SK-N-SH (cell line): Measurements from ENCODE around the gene NNAT. TPM values are rescaled to one million over a fixed set of nuclear protein-coding genes. Genes with fewer than 3 reads are reported as not detected.

Experiments
- CTCF ChIA-PET: fragments of 300-600, 350-600 bp; formaldehyde crosslinking; extraction: SDS; loops from one replicate; lab custom pipeline; 2021; lab: Yijun Ruan, JAX
- POLR2A ChIA-PET: fragments of 350-600 bp; sonication (Branson Sonifier 250); formaldehyde crosslinking; extraction: SDS; loops from one replicate; lab custom pipeline; 2020; ENCODE audit warnings: antibody characterized with exemption, inconsistent platforms; lab: Yijun Ruan, JAX
- DNase-seq: peaks from one replicate; pipeline ENCODE4 v3.0.0; 2012
- H2AFZ ChIP-seq: fragments of 200-600 bp; sonication (generic); 2 replicates; pipeline ENCODE4 v1.8.1; 2016; ENCODE audit warnings: antibody characterized with exemption, mild to moderate bottlenecking, low read depth
- H3F3A ChIP-seq: fragments of 200-600 bp; sonication (generic); replicated peaks from 2 replicates; pipeline ENCODE3; 2016; ENCODE audit warnings: antibody characterized with exemption, mild to moderate bottlenecking; ENCODE audit not compliant: insufficient read depth
- H3K27ac ChIP-seq, 2 experiments: fragments of 200-500 bp in 1 of 2; fragments of 200-600 bp in 1 of 2; sonication (Bioruptor generic) in 1 of 2; sonication (generic), shearing (Covaris generic) in 1 of 2; 2 replicates each; pipeline versions ENCODE4 v1.5.1 to v1.6.1; 2014 to 2016; ENCODE audit warnings: low read depth in 2 of 2, inconsistent platforms in 1 of 2, low read length in 1 of 2, mild to moderate bottlenecking in 1 of 2, mixed read lengths in 1 of 2
- H3K27me3 ChIP-seq: fragments of 200-600 bp; sonication (generic), shearing (Covaris generic); 2 replicates; pipeline ENCODE4 v1.6.1; 2016; ENCODE audit warnings: mixed run types; ENCODE audit not compliant: insufficient read depth
- H3K36me3 ChIP-seq, 2 experiments: fragments of 200-500 bp in 1 of 2; fragments of 200-600 bp in 1 of 2; sonication (Bioruptor generic) in 1 of 2; sonication (generic) in 1 of 2; replicated peaks in 1 of 2; 2 replicates each; pipeline versions ENCODE3 to v1.5.1; 2014 to 2016; ENCODE audit warnings: low read length in 1 of 2, mild to moderate bottlenecking in 1 of 2; ENCODE audit not compliant: insufficient read depth in 2 of 2, control insufficient read depth in 1 of 2
- H3K4me1 ChIP-seq, 2 experiments: fragments of 200-500 bp in 1 of 2; fragments of 200-600 bp in 1 of 2; sonication (Bioruptor generic) in 1 of 2; sonication (generic), shearing (Covaris generic) in 1 of 2; 2 replicates each; pipeline versions ENCODE4 v1.5.1 to v1.6.1; 2014 to 2016; ENCODE audit warnings: low read depth in 1 of 2, low read length in 1 of 2, mixed run types in 1 of 2; ENCODE audit not compliant: insufficient read depth in 2 of 2, control insufficient read depth in 1 of 2
- H3K4me2 ChIP-seq: fragments of 200-600 bp; sonication (generic), shearing (Covaris generic); 2 replicates; pipeline ENCODE4 v1.6.1; 2017; ENCODE audit warnings: mixed run types
- H3K4me3 ChIP-seq, 2 experiments: fragments of 200-500 bp in 1 of 2; fragments of 200-600 bp in 1 of 2; sonication (Bioruptor generic) in 1 of 2; sonication (generic), shearing (Covaris generic) in 1 of 2; 2 replicates each; pipeline versions ENCODE4 v1.5.1 to v1.8.1; 2014 to 2016; ENCODE audit warnings: low read depth in 2 of 2, inconsistent platforms in 1 of 2, low read length in 1 of 2, mild to moderate bottlenecking in 1 of 2, mixed read lengths in 1 of 2, moderate library complexity in 1 of 2
- H3K79me2 ChIP-seq: fragments of 200-600 bp; sonication (generic); 2 replicates; pipeline ENCODE4 v1.8.1; 2017; ENCODE audit warnings: mild to moderate bottlenecking; ENCODE audit not compliant: insufficient read depth
- H3K9ac ChIP-seq: fragments of 200-600 bp; sonication (generic); 2 replicates; pipeline ENCODE4 v1.6.1; 2017; ENCODE audit warnings: mixed run types
- H3K9me2 ChIP-seq: fragments of 200-600 bp; sonication (generic); 2 replicates; pipeline ENCODE4 v1.6.1; 2017; ENCODE audit warnings: mixed run types
- H3K9me3 ChIP-seq: fragments of 200-600 bp; sonication (generic); 2 replicates; pipeline ENCODE4 v1.6.1; 2017; ENCODE audit warnings: mixed run types, mild to moderate bottlenecking, moderate library complexity
- H4K20me1 ChIP-seq: fragments of 200-600 bp; sonication (generic); 2 replicates; pipeline ENCODE4 v1.6.1; 2017; ENCODE audit warnings: mild to moderate bottlenecking, mixed run types; ENCODE audit not compliant: insufficient read depth
- CHD2 ChIP-seq: fragments of 150-350 bp; IDR thresholded peaks from 2 replicates; pipeline ENCODE4 v1.6.1; 2018; ENCODE audit warnings: low read length; ENCODE audit not compliant: partially characterized antibody
- ELF1 ChIP-seq: IDR thresholded peaks from 2 replicates; pipeline ENCODE4 v1.4.0; 2012
- EP300 ChIP-seq, 2 experiments: IDR thresholded peaks; 2 replicates each; pipeline versions ENCODE4 v1.4.0 to v1.6.1; 2012; ENCODE audit warnings: borderline replicate concordance in 1 of 2, low read depth in 1 of 2, low read length in 1 of 2
- EZH2phosphoT487 ChIP-seq: fragments of 200-600 bp; sonication (generic); IDR thresholded peaks from 2 replicates; pipeline ENCODE4 v1.6.1; 2017; ENCODE audit warnings: low read depth, mixed run types, mild to moderate bottlenecking, antibody characterized with exemption, moderate library complexity, borderline replicate concordance
- FOSL2 ChIP-seq: IDR thresholded peaks from 2 replicates; pipeline ENCODE4 v1.4.0; 2012; ENCODE audit warnings: low read depth, mild to moderate bottlenecking, moderate library complexity, borderline replicate concordance
- FOXJ3 ChIP-seq: sonication (generic); formaldehyde crosslinking; IDR thresholded peaks from 2 replicates; pipeline ENCODE4 v1.5.1; 2020; ENCODE audit warnings: mild to moderate bottlenecking, missing genetic modification reagents
- GATA2 ChIP-seq: sonication (generic); formaldehyde crosslinking; IDR thresholded peaks from 2 replicates; pipeline ENCODE4 v1.5.0; 2020; ENCODE audit warnings: mild to moderate bottlenecking, missing genetic modification reagents
- JUND ChIP-seq: IDR thresholded peaks from 2 replicates; pipeline ENCODE4 v1.4.0; 2012
- MEF2A ChIP-seq: IDR thresholded peaks from 2 replicates; pipeline ENCODE4 v1.4.0; 2012; ENCODE audit warnings: low read depth, borderline replicate concordance
- NRF1 ChIP-seq: IDR thresholded peaks from 2 replicates; pipeline ENCODE4 v1.6.1; 2012; ENCODE audit warnings: low read depth, mild to moderate bottlenecking, low read length
- POLR2AphosphoS5 ChIP-seq: IDR thresholded peaks from 2 replicates; pipeline ENCODE4 v1.6.1; 2012; ENCODE audit warnings: low read depth, low read length
- RAD21 ChIP-seq: IDR thresholded peaks from 2 replicates; pipeline ENCODE4 v1.6.1; 2012; ENCODE audit warnings: mild to moderate bottlenecking, low read length
- RFX5 ChIP-seq: IDR thresholded peaks from 2 replicates; pipeline ENCODE4 v1.6.1; 2012; ENCODE audit warnings: mild to moderate bottlenecking, improper control_type of control experiment, low read length
- RXRA ChIP-seq: IDR thresholded peaks from 2 replicates; pipeline ENCODE4 v1.4.0; 2012; ENCODE audit warnings: low read depth, mild to moderate bottlenecking, borderline replicate concordance
- SIN3A ChIP-seq: IDR thresholded peaks from 2 replicates; pipeline ENCODE4 v1.6.1; 2012; ENCODE audit warnings: low read depth, mild to moderate bottlenecking, low read length, moderate library complexity, borderline replicate concordance
- SMC3 ChIP-seq: IDR thresholded peaks from 2 replicates; pipeline ENCODE4 v1.6.1; 2012; ENCODE audit warnings: low read depth, low read length, improper control_type of control experiment
- TAF1 ChIP-seq: IDR thresholded peaks from 2 replicates; pipeline ENCODE4 v1.6.1; 2012; ENCODE audit warnings: low read depth, mild to moderate bottlenecking, low read length, moderate library complexity, borderline replicate concordance
- YY1 ChIP-seq: IDR thresholded peaks from 2 replicates; pipeline ENCODE4 v1.4.0; 2012; ENCODE audit warnings: low read depth, mild to moderate bottlenecking
- WGBS: methylation state at CpG from one replicate; pipeline ENCODE4 v1.1.6; 2017; ENCODE audit warnings: low lambda C conversion rate; 5-methylcytosine and 5-hydroxymethylcytosine counted together
- polyA plus RNA-seq, 3 experiments: library from polyadenylated mRNA; depleted of rRNA; stranded (reverse); fragments of >200 nt; gene quantifications; 2 replicates each; pipeline ENCODE4 v1.2.3, GENCODE V29; 2012
- TF ChIP-seq, protein P1 (sequence below): IDR thresholded peaks from 2 replicates; pipeline ENCODE4 v1.4.0; 2012; ENCODE audit warnings: low read depth
- TF ChIP-seq, protein P2 (sequence below): fragments of 150-350 bp; IDR thresholded peaks from 2 replicates; pipeline ENCODE4 v1.6.1; 2016; ENCODE audit warnings: mild to moderate bottlenecking, low read depth, low read length
- TF ChIP-seq, protein P3 (sequence below): fragments of 200-600 bp; sonication (generic); IDR thresholded peaks from 2 replicates; pipeline ENCODE4 v1.6.1; 2017; ENCODE audit warnings: antibody characterized with exemption, mild to moderate bottlenecking, moderate library complexity
- TF ChIP-seq, protein P4 (sequence below): IDR thresholded peaks from 2 replicates; pipeline ENCODE4 v1.4.0; 2012; ENCODE audit warnings: low read depth, borderline replicate concordance
- TF ChIP-seq, protein P5 (sequence below): IDR thresholded peaks from 2 replicates; pipeline ENCODE4 v1.4.0; 2012; ENCODE audit warnings: low read depth, borderline replicate concordance
- TF ChIP-seq, protein P6 (sequence below): IDR thresholded peaks from 2 replicates; pipeline ENCODE4 v1.6.1; 2012; ENCODE audit warnings: mild to moderate bottlenecking, low read depth, low read length, moderate library complexity

Gene NNAT
- polyA plus RNA-seq, 1 of the 3 experiments (the other 2 are of a cell fraction): 6.7 TPM

DNA sequence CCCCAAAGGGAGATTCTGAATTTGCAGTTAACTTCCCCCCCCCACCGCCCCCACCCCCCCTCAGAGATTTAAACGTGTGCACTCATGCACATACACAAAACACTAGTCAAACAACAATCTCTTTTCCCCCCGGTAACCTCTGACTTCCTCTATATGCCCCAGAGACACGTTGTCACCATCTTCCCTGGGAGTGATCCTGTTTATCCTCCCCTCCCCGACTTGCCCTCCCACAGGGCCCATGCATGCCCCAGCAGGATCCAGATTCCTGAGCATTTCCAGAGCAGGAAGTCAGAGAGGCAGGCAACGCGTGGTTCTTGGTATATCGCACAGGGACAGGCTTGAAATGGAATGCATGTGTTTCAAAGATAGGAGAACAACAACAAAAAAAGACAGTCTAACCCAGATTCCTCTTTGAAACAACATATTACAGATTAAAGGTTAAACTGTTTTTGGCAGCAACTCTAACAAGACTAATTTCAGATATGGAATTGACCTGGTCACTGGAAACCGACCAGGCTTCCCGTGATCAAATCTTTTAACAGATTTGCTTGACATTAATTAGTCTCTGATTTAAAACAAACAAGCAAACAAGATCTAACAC lies 5.3 kb downstream of the NNAT start:
- Histone ChIP-seq H3K4me3 (peak overlapping the region; percentile 77 to 99), H3K4me2 (peak overlapping the region; percentile 98), H3K79me2 (peaks cover 63% of the 10 kb centered on the region), H3K27me3 (no peaks in the 10 kb centered on the region), H4K20me1 (peaks cover 51% of the 10 kb centered on the region), H2AFZ (no peak overlapping the region), H3K9ac (peak overlapping the region; percentile 93), H3F3A (no peaks in the 10 kb centered on the region), H3K36me3 (peaks cover 4% of the 10 kb centered on the region in 2 experiments), H3K9me3 (no peaks in the 10 kb centered on the region), H3K4me1 (peaks cover 15 to 41% of the 10 kb centered on the region in 2 experiments; a peak in 3 of 4 replicates), H3K9me2 (no peaks in the 10 kb centered on the region), H3K27ac (peak overlapping the region; percentile 80 to 98; a peak in 3 of 4 replicates)
- CTCF ChIA-PET: interaction anchor here (0.6 to 12.5 kb wide), 5 partner anchors 9 to 481 kb away, joined by 3 to 280 read pairs (median 4); no protein-coding TSS in a partner anchor
- WGBS: 12% methylated on average over 10 of the region's 10 CpGs
- POLR2A ChIA-PET: interaction anchor here (1.2 kb wide), 1 partner anchor 130 kb away, joined by 3 read pairs; no protein-coding TSS in a partner anchor
- DNase-seq: peak; percentile 82
- TF ChIP-seq RXRA (no peak), NRF1 (no peak), GATA2 (no peak), EZH2phosphoT487 (no peak), RAD21 (no peak; the same call in 1 of the 2 replicates), MEF2A (no peak), YY1 (no peak), SMC3 (no peak), TAF1 (no peak), CHD2 (no peak), JUND (no peak), FOXJ3 (CRISPR knock-in tag) (no peak), POLR2AphosphoS5 (no peak), SIN3A (no peak; the same call in 1 of the 2 replicates), FOSL2 (no peak), RFX5 (no peak), EP300 (IDR thresholded peaks at IDR 0.05; ENCODE audit: borderline replicate concordance in 1 of 2, low read depth in 1 of 2, low read length in 1 of 2) (no peak), ELF1 (peak; percentile 50; the same call in 1 of the 2 replicates)
- TF ChIP-seq, protein P1, sequence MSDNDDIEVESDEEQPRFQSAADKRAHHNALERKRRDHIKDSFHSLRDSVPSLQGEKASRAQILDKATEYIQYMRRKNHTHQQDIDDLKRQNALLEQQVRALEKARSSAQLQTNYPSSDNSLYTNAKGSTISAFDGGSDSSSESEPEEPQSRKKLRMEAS: peak; percentile 70; the same call in 1 of the 2 replicates
- TF ChIP-seq, protein P2, sequence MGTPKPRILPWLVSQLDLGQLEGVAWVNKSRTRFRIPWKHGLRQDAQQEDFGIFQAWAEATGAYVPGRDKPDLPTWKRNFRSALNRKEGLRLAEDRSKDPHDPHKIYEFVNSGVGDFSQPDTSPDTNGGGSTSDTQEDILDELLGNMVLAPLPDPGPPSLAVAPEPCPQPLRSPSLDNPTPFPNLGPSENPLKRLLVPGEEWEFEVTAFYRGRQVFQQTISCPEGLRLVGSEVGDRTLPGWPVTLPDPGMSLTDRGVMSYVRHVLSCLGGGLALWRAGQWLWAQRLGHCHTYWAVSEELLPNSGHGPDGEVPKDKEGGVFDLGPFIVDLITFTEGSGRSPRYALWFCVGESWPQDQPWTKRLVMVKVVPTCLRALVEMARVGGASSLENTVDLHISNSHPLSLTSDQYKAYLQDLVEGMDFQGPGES: no peak
- TF ChIP-seq, protein P3, sequence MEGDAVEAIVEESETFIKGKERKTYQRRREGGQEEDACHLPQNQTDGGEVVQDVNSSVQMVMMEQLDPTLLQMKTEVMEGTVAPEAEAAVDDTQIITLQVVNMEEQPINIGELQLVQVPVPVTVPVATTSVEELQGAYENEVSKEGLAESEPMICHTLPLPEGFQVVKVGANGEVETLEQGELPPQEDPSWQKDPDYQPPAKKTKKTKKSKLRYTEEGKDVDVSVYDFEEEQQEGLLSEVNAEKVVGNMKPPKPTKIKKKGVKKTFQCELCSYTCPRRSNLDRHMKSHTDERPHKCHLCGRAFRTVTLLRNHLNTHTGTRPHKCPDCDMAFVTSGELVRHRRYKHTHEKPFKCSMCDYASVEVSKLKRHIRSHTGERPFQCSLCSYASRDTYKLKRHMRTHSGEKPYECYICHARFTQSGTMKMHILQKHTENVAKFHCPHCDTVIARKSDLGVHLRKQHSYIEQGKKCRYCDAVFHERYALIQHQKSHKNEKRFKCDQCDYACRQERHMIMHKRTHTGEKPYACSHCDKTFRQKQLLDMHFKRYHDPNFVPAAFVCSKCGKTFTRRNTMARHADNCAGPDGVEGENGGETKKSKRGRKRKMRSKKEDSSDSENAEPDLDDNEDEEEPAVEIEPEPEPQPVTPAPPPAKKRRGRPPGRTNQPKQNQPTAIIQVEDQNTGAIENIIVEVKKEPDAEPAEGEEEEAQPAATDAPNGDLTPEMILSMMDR: no peak
- TF ChIP-seq, protein P4, sequence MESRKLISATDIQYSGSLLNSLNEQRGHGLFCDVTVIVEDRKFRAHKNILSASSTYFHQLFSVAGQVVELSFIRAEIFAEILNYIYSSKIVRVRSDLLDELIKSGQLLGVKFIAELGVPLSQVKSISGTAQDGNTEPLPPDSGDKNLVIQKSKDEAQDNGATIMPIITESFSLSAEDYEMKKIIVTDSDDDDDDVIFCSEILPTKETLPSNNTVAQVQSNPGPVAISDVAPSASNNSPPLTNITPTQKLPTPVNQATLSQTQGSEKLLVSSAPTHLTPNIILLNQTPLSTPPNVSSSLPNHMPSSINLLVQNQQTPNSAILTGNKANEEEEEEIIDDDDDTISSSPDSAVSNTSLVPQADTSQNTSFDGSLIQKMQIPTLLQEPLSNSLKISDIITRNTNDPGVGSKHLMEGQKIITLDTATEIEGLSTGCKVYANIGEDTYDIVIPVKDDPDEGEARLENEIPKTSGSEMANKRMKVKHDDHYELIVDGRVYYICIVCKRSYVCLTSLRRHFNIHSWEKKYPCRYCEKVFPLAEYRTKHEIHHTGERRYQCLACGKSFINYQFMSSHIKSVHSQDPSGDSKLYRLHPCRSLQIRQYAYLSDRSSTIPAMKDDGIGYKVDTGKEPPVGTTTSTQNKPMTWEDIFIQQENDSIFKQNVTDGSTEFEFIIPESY: no peak
- TF ChIP-seq, protein P5, sequence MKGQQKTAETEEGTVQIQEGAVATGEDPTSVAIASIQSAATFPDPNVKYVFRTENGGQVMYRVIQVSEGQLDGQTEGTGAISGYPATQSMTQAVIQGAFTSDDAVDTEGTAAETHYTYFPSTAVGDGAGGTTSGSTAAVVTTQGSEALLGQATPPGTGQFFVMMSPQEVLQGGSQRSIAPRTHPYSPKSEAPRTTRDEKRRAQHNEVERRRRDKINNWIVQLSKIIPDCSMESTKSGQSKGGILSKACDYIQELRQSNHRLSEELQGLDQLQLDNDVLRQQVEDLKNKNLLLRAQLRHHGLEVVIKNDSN: no peak
- TF ChIP-seq, protein P6, sequence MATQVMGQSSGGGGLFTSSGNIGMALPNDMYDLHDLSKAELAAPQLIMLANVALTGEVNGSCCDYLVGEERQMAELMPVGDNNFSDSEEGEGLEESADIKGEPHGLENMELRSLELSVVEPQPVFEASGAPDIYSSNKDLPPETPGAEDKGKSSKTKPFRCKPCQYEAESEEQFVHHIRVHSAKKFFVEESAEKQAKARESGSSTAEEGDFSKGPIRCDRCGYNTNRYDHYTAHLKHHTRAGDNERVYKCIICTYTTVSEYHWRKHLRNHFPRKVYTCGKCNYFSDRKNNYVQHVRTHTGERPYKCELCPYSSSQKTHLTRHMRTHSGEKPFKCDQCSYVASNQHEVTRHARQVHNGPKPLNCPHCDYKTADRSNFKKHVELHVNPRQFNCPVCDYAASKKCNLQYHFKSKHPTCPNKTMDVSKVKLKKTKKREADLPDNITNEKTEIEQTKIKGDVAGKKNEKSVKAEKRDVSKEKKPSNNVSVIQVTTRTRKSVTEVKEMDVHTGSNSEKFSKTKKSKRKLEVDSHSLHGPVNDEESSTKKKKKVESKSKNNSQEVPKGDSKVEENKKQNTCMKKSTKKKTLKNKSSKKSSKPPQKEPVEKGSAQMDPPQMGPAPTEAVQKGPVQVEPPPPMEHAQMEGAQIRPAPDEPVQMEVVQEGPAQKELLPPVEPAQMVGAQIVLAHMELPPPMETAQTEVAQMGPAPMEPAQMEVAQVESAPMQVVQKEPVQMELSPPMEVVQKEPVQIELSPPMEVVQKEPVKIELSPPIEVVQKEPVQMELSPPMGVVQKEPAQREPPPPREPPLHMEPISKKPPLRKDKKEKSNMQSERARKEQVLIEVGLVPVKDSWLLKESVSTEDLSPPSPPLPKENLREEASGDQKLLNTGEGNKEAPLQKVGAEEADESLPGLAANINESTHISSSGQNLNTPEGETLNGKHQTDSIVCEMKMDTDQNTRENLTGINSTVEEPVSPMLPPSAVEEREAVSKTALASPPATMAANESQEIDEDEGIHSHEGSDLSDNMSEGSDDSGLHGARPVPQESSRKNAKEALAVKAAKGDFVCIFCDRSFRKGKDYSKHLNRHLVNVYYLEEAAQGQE: no peak
